OCI-LY1 (cell line): ENCODE measurements around the gene CAD.

ENCODE experiments used
- CTCF ChIP-seq: fragments of 200-600 bp; sonication (generic), shearing (Covaris generic); IDR thresholded peaks from 2 replicates; pipeline ENCODE4 v1.5.1; 2017; ENCODE audit warnings: mild to moderate bottlenecking, antibody characterized with exemption, low read length, moderate library complexity, mixed read lengths
- EZH2 ChIP-seq: fragments of 200-600 bp; sonication (generic), shearing (Covaris generic); IDR thresholded peaks from 2 replicates; pipeline ENCODE4 v1.8.0; 2017; ENCODE audit warnings: borderline replicate concordance, mixed run types, mild to moderate bottlenecking, antibody characterized with exemption, low read length, moderate library complexity, mixed read lengths

- TF ChIP-seq CTCF (no peak), EZH2 (no peak)
Observed at GRCh38 chr2:27220091-27220490, 2.9 kb downstream of the CAD start.
